ENCODE measurements around the gene FGF3. TPM values are rescaled to one million over a fixed set of nuclear protein-coding genes. Genes with fewer than 3 reads are reported as not detected.

Gene FGF3
- polyA plus RNA-seq, 1 donor (not counting 4 experiments of a cell fraction or from before 2014, with no cell fraction given), result not detected

DNA sequence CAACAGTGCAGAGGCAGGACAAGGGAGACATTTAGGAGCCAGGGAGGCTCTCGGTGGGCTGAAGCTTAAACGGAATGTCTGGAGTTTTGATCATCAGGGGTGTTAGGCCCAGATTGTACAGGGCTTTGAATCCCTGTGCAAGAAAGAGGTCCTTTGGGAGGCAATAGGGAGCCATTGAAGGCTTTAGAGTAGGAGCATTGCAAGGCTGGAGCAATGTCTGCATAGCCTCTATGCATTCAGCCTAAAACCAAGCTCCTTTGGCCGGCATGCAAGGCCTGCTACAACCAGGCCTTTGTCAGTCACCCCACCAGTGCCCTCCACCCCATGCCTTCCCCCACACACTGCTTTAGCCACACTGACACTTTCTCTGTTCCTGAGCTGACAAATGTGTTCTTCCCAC lies 47.4 kb upstream of the FGF3 start:
- Histone ChIP-seq H3K36me3 (ENCODE audit: control insufficient read depth in 2 of 2, extremely low read depth in 1 of 2, insufficient read depth in 2 of 2, low read length in 2 of 2) (no peaks in the 10 kb centered on the region), H3K27me3 (ENCODE audit: control insufficient read depth, extremely low read depth, insufficient read depth, low read length) (peaks cover 22% of the 10 kb centered on the region), H2AFZ (ENCODE audit: control insufficient read depth, low read length) (no peak overlapping the region), H3K9me1 (ENCODE audit: control insufficient read depth, extremely low read depth, insufficient read depth, low read length) (no peaks in the 10 kb centered on the region), H3K4me3 (ENCODE audit: control insufficient read depth in 2 of 3, extremely low read depth in 1 of 3, insufficient read depth in 2 of 3, low read depth in 1 of 3, low read length in 3 of 3) (no peak overlapping the region), H4K20me1 (ENCODE audit: control insufficient read depth, extremely low read depth, insufficient read depth, low read length) (no peaks in the 10 kb centered on the region), H3K27ac (ENCODE audit: control insufficient read depth, insufficient read depth, low read length) (no peak overlapping the region), H3K4me2 (ENCODE audit: control insufficient read depth, extremely low read depth, insufficient read depth, low read depth, low read length) (no peak overlapping the region), H3K79me2 (ENCODE audit: control insufficient read depth, insufficient read depth, low read length) (no peaks in the 10 kb centered on the region), H3K4me1 (ENCODE audit: control insufficient read depth, extremely low read depth, insufficient read depth, low read length) (no peaks in the 10 kb centered on the region), H3K9ac (ENCODE audit: control insufficient read depth, extremely low read depth, insufficient read depth, low read length) (no peak overlapping the region), H3K9me3 (ENCODE audit: control insufficient read depth, low read depth, low read length) (no peaks in the 10 kb centered on the region)
- no peak for DNase-seq (ENCODE audit: low read depth, low spot score)
- FAIRE-seq, result no peak
- dilution Hi-C loops (cut with MboI; ENCODE audit: extremely low pct_ligation_motif_present, low sequenced_read_pairs), result no loop called here
- TF ChIP-seq, protein P1, sequence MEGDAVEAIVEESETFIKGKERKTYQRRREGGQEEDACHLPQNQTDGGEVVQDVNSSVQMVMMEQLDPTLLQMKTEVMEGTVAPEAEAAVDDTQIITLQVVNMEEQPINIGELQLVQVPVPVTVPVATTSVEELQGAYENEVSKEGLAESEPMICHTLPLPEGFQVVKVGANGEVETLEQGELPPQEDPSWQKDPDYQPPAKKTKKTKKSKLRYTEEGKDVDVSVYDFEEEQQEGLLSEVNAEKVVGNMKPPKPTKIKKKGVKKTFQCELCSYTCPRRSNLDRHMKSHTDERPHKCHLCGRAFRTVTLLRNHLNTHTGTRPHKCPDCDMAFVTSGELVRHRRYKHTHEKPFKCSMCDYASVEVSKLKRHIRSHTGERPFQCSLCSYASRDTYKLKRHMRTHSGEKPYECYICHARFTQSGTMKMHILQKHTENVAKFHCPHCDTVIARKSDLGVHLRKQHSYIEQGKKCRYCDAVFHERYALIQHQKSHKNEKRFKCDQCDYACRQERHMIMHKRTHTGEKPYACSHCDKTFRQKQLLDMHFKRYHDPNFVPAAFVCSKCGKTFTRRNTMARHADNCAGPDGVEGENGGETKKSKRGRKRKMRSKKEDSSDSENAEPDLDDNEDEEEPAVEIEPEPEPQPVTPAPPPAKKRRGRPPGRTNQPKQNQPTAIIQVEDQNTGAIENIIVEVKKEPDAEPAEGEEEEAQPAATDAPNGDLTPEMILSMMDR (optimal IDR thresholded peaks at IDR 0.05 in 1 of 3, IDR thresholded peaks at IDR 0.05 in 1 of 3, conservative IDR thresholded peaks at IDR 0.05 in 1 of 3; ENCODE audit: extremely low read depth in 1 of 3, insufficient read depth in 2 of 3, low read length in 3 of 3), result no peak

DNA sequence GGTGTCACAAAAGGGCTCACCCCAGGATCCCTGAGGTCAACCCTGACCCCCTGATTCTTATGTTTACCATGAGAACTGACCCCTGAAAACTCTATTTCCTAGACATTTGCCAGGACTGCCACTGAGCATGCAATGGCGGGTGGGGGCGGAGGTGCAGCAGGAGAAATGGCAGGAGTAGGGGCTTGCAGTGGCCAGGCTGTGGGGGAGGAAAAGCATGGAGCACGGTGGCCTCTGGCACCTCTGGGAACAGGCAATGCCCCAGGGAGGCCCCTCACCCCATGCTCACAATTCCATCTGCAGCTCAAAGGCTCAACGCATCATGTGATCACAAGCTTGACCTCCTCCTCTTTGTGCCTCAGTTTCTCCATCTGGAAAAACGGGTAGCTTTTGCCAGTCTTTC lies 46.5 kb upstream of the FGF3 start:
- Histone ChIP-seq H3K4me3 (ENCODE audit: control insufficient read depth in 2 of 3, extremely low read depth in 1 of 3, insufficient read depth in 2 of 3, low read depth in 1 of 3, low read length in 3 of 3) (no peak overlapping the region), H4K20me1 (ENCODE audit: control insufficient read depth, extremely low read depth, insufficient read depth, low read length) (no peaks in the 10 kb centered on the region), H3K9ac (ENCODE audit: control insufficient read depth, extremely low read depth, insufficient read depth, low read length) (no peak overlapping the region), H3K79me2 (ENCODE audit: control insufficient read depth, insufficient read depth, low read length) (no peaks in the 10 kb centered on the region), H2AFZ (ENCODE audit: control insufficient read depth, low read length) (no peak overlapping the region), H3K27me3 (ENCODE audit: control insufficient read depth, extremely low read depth, insufficient read depth, low read length) (peaks cover 22% of the 10 kb centered on the region), H3K4me1 (ENCODE audit: control insufficient read depth, extremely low read depth, insufficient read depth, low read length) (no peaks in the 10 kb centered on the region), H3K4me2 (ENCODE audit: control insufficient read depth, extremely low read depth, insufficient read depth, low read depth, low read length) (no peak overlapping the region), H3K36me3 (ENCODE audit: control insufficient read depth in 2 of 2, extremely low read depth in 1 of 2, insufficient read depth in 2 of 2, low read length in 2 of 2) (no peaks in the 10 kb centered on the region), H3K27ac (ENCODE audit: control insufficient read depth, insufficient read depth, low read length) (no peak overlapping the region), H3K9me3 (ENCODE audit: control insufficient read depth, low read depth, low read length) (no peaks in the 10 kb centered on the region), H3K9me1 (ENCODE audit: control insufficient read depth, extremely low read depth, insufficient read depth, low read length) (no peaks in the 10 kb centered on the region)
- FAIRE-seq, result no peak
- TF ChIP-seq EZH2 (IDR thresholded peaks at IDR 0.05; ENCODE audit: low read length), result no peak
- TF ChIP-seq, protein P1 (optimal IDR thresholded peaks at IDR 0.05 in 1 of 3, IDR thresholded peaks at IDR 0.05 in 1 of 3, conservative IDR thresholded peaks at IDR 0.05 in 1 of 3; ENCODE audit: extremely low read depth in 1 of 3, insufficient read depth in 2 of 3, low read length in 3 of 3), result no peak
- dilution Hi-C loops (cut with MboI; ENCODE audit: extremely low pct_ligation_motif_present, low sequenced_read_pairs), result no loop called here
- no peak for DNase-seq (ENCODE audit: low read depth, low spot score)
